DND-41 (cell line): ENCODE measurements around the gene PITX1.

Experiments
- ATAC-seq: fragments of 200-7000 bp; cut with Tn5 transposase; 3 replicates; pipeline ENCODE4 v1.9.1; 2021; ENCODE audit warnings: low read depth; ENCODE audit not compliant: insufficient read depth
- DNase-seq: peaks from one replicate; pipeline ENCODE4 v3.0.0-alpha.2; 2020
- H2AFZ ChIP-seq: 2 replicates; pipeline ENCODE4 v1.6.0; 2012; ENCODE audit warnings: low read depth, low read length
- H3K27ac ChIP-seq: 2 replicates; pipeline ENCODE4 v1.5.1; 2012; ENCODE audit warnings: low read length, inconsistent platforms
- H3K27me3 ChIP-seq: fragments of 200-600 bp; sonication (generic); 2 replicates; pipeline ENCODE4 v1.6.0; 2012; ENCODE audit warnings: low read length, mild to moderate bottlenecking, inconsistent platforms; ENCODE audit not compliant: insufficient read depth, poor library complexity
- H3K36me3 ChIP-seq: 2 replicates; pipeline ENCODE4 v1.5.1; 2012; ENCODE audit warnings: low read length, inconsistent platforms; ENCODE audit not compliant: insufficient read depth
- H3K4me1 ChIP-seq: 2 replicates; pipeline ENCODE4 v1.5.1; 2012; ENCODE audit warnings: mild to moderate bottlenecking, low read length; ENCODE audit not compliant: insufficient read depth
- H3K4me2 ChIP-seq: 2 replicates; pipeline ENCODE4 v1.6.0; 2012; ENCODE audit warnings: mild to moderate bottlenecking, moderate library complexity, low read length, inconsistent platforms; ENCODE audit not compliant: insufficient read depth
- H3K4me3 ChIP-seq, 2 experiments: fragments of 200-600 bp in 1 of 2; shearing (Covaris generic) in 1 of 2; 2 replicates each; pipeline ENCODE4 v1.5.1; 2012 to 2016; ENCODE audit warnings: inconsistent platforms in 2 of 2, low read length in 2 of 2, mild to moderate bottlenecking in 2 of 2, low read depth in 1 of 2, moderate library complexity in 1 of 2
- H3K79me2 ChIP-seq: 2 replicates; pipeline ENCODE4 v1.6.0; 2012; ENCODE audit warnings: low read length, inconsistent platforms; ENCODE audit not compliant: insufficient read depth
- H3K9ac ChIP-seq: 2 replicates; pipeline ENCODE4 v1.6.0; 2012; ENCODE audit warnings: low read depth, mild to moderate bottlenecking, inconsistent platforms, low read length, moderate library complexity
- H3K9me3 ChIP-seq: 2 replicates; pipeline ENCODE4 v1.5.1; 2012; ENCODE audit warnings: low read length, moderate library complexity, mild to moderate bottlenecking, inconsistent platforms; ENCODE audit not compliant: insufficient read depth, severe bottlenecking
- H4K20me1 ChIP-seq: 2 replicates; pipeline ENCODE4 v1.6.0; 2012; ENCODE audit warnings: low read length; ENCODE audit not compliant: insufficient read depth
- CTCF ChIP-seq: IDR thresholded peaks from 2 replicates; pipeline ENCODE4 v1.5.1; 2012; ENCODE audit warnings: borderline replicate concordance, low read length, moderate library complexity, mild to moderate bottlenecking; ENCODE audit not compliant: poor library complexity, severe bottlenecking; ENCODE audit errors: extremely low read depth
- EZH2 ChIP-seq: IDR thresholded peaks from 3 replicates; pipeline ENCODE4 v1.6.1; 2012; ENCODE audit warnings: borderline replicate concordance, low read depth, mild to moderate bottlenecking, moderate library complexity, low read length, inconsistent platforms; ENCODE audit not compliant: severe bottlenecking

Gene PITX1

GRCh38 chr5:135013947-135014570 is 20.0 kb downstream of the PITX1 start:
- DNase-seq (no peak), ATAC-seq (no peak)
- no peaks in the 10 kb centered on the region for H4K20me1 ChIP-seq
- H3K27ac ChIP-seq = no peak overlapping the region
- no peaks in the 10 kb centered on the region for H3K4me1 ChIP-seq
- H3K27me3 ChIP-seq = no peaks in the 10 kb centered on the region
- no peak overlapping the region for H3K9ac ChIP-seq
- no peaks in the 10 kb centered on the region for H3K79me2 ChIP-seq
- TF ChIP-seq CTCF (no peak), EZH2 (no peak)
- no peaks in the 10 kb centered on the region for H3K9me3 ChIP-seq
- no peak overlapping the region for H3K4me2 ChIP-seq
- H3K36me3 ChIP-seq = no peaks in the 10 kb centered on the region
- no peak overlapping the region for H2AFZ ChIP-seq
- no peak overlapping the region for H3K4me3 ChIP-seq

- ATAC-seq = no peak
These were observed 20.6 kb downstream of the PITX1 start for GRCh38 chr5:135013445-135013844.

GRCh38 chr5:135012951-135013391 is 21.1 kb downstream of the PITX1 start:
- TF ChIP-seq CTCF (no peak), EZH2 (no peak)
- H3K9ac ChIP-seq = no peak overlapping the region
- no peaks in the 10 kb centered on the region for H3K79me2 ChIP-seq
- H3K27me3 ChIP-seq = no peaks in the 10 kb centered on the region
- no peaks in the 10 kb centered on the region for H3K4me1 ChIP-seq
- H3K4me2 ChIP-seq = no peak overlapping the region
- H3K9me3 ChIP-seq = no peaks in the 10 kb centered on the region
- H4K20me1 ChIP-seq = no peaks in the 10 kb centered on the region
- no peak overlapping the region for H3K27ac ChIP-seq
- no peak overlapping the region for H3K4me3 ChIP-seq
- no peaks in the 10 kb centered on the region for H3K36me3 ChIP-seq
- no peak for ATAC-seq
- no peak overlapping the region for H2AFZ ChIP-seq
- DNase-seq = no peak

More at GRCh38 chr5:135013445-135013844, 20.6 kb downstream of the PITX1 start:
- no peak for DNase-seq
- H3K4me2 ChIP-seq = no peak overlapping the region
- no peaks in the 10 kb centered on the region for H3K79me2 ChIP-seq
- H3K36me3 ChIP-seq = no peaks in the 10 kb centered on the region
- no peak overlapping the region for H3K27ac ChIP-seq
- no peak overlapping the region for H2AFZ ChIP-seq
- H3K27me3 ChIP-seq = no peaks in the 10 kb centered on the region
- no peaks in the 10 kb centered on the region for H3K9me3 ChIP-seq
- no peaks in the 10 kb centered on the region for H4K20me1 ChIP-seq
- no peak overlapping the region for H3K4me3 ChIP-seq
- no peaks in the 10 kb centered on the region for H3K4me1 ChIP-seq
- H3K9ac ChIP-seq = no peak overlapping the region
- TF ChIP-seq CTCF (no peak), EZH2 (no peak)
